Uterus (tissue), 2 donors: ENCODE measurements around the gene RNU6-8.

ENCODE experiments used
- CTCF ChIP-seq, 4 experiments: fragments of 200-600 bp in 2 of 4; fragments of 450-650 bp in 2 of 4; sonication (generic) in 2 of 4; IDR thresholded peaks; one replicate each; pipeline ENCODE4 v1.5.1; 2016 to 2019; ENCODE audit warnings: antibody characterized with exemption in 4 of 4, mild to moderate bottlenecking in 2 of 4, moderate library complexity in 1 of 4
- POLR2A ChIP-seq, 2 donors: fragments of 450-650 bp; IDR thresholded peaks; one replicate each; pipeline ENCODE4 v1.6.1; 2016; ENCODE audit warnings: antibody characterized with exemption in 2 of 2, mild to moderate bottlenecking in 1 of 2, moderate library complexity in 1 of 2

DNA sequence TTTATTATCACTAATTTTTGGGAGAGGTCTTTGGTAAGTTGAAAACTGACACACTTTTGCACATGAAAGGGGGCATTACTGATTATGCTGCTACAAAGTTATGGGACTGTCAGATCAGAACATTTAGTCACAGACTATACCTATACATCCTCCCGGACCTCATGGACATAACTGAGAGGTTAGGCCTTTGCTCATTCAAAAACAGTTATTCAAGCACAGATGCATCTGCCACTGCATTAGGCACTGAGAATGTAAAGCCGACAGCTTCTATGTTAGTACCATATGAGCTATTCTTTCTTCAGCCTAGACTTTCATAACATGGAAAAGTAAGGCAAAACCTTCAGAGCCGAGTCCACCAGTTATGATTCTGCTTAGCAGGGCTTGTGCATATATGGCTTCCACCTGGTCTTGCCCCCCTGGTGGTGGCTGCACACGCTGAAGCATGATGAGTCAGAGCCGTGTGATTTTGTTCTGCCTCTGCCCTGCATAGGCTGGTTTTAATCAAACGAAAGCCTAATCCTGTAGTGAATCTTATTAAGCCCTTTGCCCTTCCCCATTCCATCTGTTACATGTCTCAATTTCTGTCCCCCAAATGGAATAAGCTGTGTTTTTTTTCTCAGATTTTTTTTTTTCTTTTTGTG, 21.8 kb upstream of the RNU6-8 start:
- TF ChIP-seq CTCF (IDR thresholded peaks at IDR 0.05): peak in 2 of 4 experiments; percentile 40 to 41
- TF ChIP-seq POLR2A (IDR thresholded peaks at IDR 0.05): peak in 1 of 2 donors; percentile 11
